WTC11 (cell line): Measurements from ENCODE around the gene SMIM12. TPM values are rescaled to one million over a fixed set of nuclear protein-coding genes. Genes with fewer than 3 reads are reported as not detected.

Experiments
- ESRRA ChIP-seq: sonication (generic); formaldehyde crosslinking; IDR thresholded peaks from 2 replicates; pipeline ENCODE4 v1.8.1; 2022; ENCODE audit warnings: mild to moderate bottlenecking, missing genetic modification reagents, borderline replicate concordance
- FOXP1 ChIP-seq: sonication (generic); formaldehyde crosslinking; IDR thresholded peaks from 2 replicates; pipeline ENCODE4 v1.8.0; 2022; ENCODE audit warnings: missing genetic modification reagents, mild to moderate bottlenecking, moderate library complexity, borderline replicate concordance
- GABPB1 ChIP-seq: sonication (generic); formaldehyde crosslinking; IDR thresholded peaks from 2 replicates; pipeline ENCODE4 v1.8.1; 2023; ENCODE audit warnings: mild to moderate bottlenecking, missing genetic modification reagents
- JAZF1 ChIP-seq: fragments of 250-450 bp; sonication (Bioruptor Pico); IDR thresholded peaks from 2 replicates; pipeline ENCODE4 v1.9.0; 2021; ENCODE audit warnings: moderate library complexity, mild to moderate bottlenecking, inconsistent platforms
- KAT7 ChIP-seq: sonication (generic); formaldehyde crosslinking; IDR thresholded peaks from 2 replicates; pipeline ENCODE4 v1.8.1; 2023; ENCODE audit warnings: missing genetic modification reagents, mild to moderate bottlenecking, borderline replicate concordance
- NFATC4 ChIP-seq: fragments of 250-450 bp; sonication (Bioruptor Pico); IDR thresholded peaks from 2 replicates; pipeline ENCODE4 v1.9.0; 2021; ENCODE audit warnings: mild to moderate bottlenecking
- NR2C2 ChIP-seq: sonication (generic); formaldehyde crosslinking; IDR thresholded peaks from 2 replicates; pipeline ENCODE4 v1.8.0; 2022; ENCODE audit warnings: mild to moderate bottlenecking, missing genetic modification reagents
- ZNF396 ChIP-seq: fragments of 250-450 bp; sonication (Bioruptor Pico); IDR thresholded peaks from 2 replicates; pipeline ENCODE4 v1.8.0; 2021; ENCODE audit warnings: mild to moderate bottlenecking, moderate library complexity, borderline replicate concordance
- ZNF416 ChIP-seq: fragments of 250-450 bp; sonication (Bioruptor Pico); IDR thresholded peaks from 2 replicates; pipeline ENCODE4 v1.9.0; 2021; ENCODE audit warnings: mild to moderate bottlenecking, inconsistent platforms
- ZNF423 ChIP-seq: fragments of 250-450 bp; sonication (Bioruptor Pico); IDR thresholded peaks from 2 replicates; pipeline ENCODE4 v2.1.2; 2022; ENCODE audit warnings: mild to moderate bottlenecking, moderate library complexity
- total RNA-seq: library from RNA; stranded (reverse); gene quantifications from 3 replicates; pipeline ENCODE4 v1.2.3, GENCODE V29; 2021
- TF ChIP-seq, protein P1 (sequence below): fragments of 250-450 bp; sonication (Bioruptor Pico); conservative IDR thresholded peaks from 2 replicates; pipeline ENCODE4 v1.9.0; 2021; ENCODE audit warnings: mild to moderate bottlenecking
- TF ChIP-seq, protein P2 (sequence below): fragments of 250-450 bp; sonication (Bioruptor Pico); IDR thresholded peaks from 2 replicates; pipeline ENCODE4 v1.9.0; 2021; ENCODE audit warnings: mild to moderate bottlenecking
- TF ChIP-seq, protein P3 (sequence below): sonication (generic); formaldehyde crosslinking; conservative IDR thresholded peaks from 2 replicates; pipeline ENCODE4 v1.8.1; 2023; ENCODE audit warnings: mild to moderate bottlenecking, low read depth, missing genetic modification reagents, moderate library complexity
- TF ChIP-seq, protein P4 (sequence below): sonication (generic); formaldehyde crosslinking; IDR thresholded peaks from 2 replicates; pipeline ENCODE4 v1.8.0; 2023; ENCODE audit warnings: mild to moderate bottlenecking, missing genetic modification reagents
- TF ChIP-seq, protein P5 (sequence below): sonication (generic); formaldehyde crosslinking; IDR thresholded peaks from 2 replicates; pipeline ENCODE4 v1.8.0; 2022; ENCODE audit warnings: mild to moderate bottlenecking, missing genetic modification reagents
- TF ChIP-seq, protein P6 (sequence below): sonication (generic); formaldehyde crosslinking; IDR thresholded peaks from 2 replicates; pipeline ENCODE4 v1.8.1; 2023; ENCODE audit warnings: mild to moderate bottlenecking, missing genetic modification reagents, moderate library complexity
- TF ChIP-seq, protein P7 (sequence below): sonication (generic); formaldehyde crosslinking; IDR thresholded peaks from 2 replicates; pipeline ENCODE4 v1.8.1; 2022; ENCODE audit warnings: missing genetic modification reagents, borderline replicate concordance
- TF ChIP-seq, protein P8 (sequence below): sonication (generic); formaldehyde crosslinking; IDR thresholded peaks from 2 replicates; pipeline ENCODE4 v1.8.0; 2022; ENCODE audit warnings: mild to moderate bottlenecking, missing genetic modification reagents
- TF ChIP-seq, protein P9 (sequence below): sonication (generic); formaldehyde crosslinking; IDR thresholded peaks from 2 replicates; pipeline ENCODE4 v1.8.1; 2023; ENCODE audit warnings: mild to moderate bottlenecking, missing genetic modification reagents

SMIM12 gene
- total RNA-seq, 1 experiment from 2014 or later = 34.6 TPM

DNA sequence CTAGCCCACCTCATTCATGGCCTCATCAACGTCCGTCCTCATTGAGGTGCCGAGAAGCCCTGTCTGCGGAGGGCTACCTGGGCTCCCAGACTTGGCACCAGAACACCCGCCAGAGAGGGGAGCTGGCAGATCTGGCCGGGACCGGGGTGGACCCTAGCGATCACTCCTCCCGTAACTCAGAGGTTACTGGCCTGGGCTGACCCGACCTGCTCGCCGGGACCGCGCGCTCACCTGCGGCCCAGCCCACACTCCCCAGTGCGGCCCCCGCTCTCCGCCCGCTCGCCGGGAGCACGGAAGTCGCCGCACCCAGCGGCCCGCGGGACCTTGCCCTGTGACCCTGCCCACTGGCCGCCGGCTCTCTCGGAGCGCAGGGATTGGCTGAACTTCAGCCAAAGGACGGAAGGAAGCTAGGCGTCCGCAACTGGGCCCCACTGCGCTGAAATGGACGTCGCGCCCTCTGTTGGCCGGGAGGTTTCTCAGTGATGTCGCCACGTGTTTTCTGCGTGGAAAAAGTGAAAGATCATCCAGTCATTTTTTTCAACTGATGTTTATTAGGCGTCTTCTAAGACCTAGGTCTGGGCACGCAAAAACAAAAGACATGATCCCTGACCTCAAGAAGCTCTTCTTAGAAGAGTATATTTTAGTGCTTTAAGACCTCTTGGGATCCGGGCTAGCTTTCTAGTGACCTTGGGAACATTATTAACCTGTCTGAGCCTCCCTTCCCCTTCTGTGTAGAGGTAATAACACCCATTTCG, at the start of gene SMIM12 (continued):
- TF ChIP-seq, protein P1, sequence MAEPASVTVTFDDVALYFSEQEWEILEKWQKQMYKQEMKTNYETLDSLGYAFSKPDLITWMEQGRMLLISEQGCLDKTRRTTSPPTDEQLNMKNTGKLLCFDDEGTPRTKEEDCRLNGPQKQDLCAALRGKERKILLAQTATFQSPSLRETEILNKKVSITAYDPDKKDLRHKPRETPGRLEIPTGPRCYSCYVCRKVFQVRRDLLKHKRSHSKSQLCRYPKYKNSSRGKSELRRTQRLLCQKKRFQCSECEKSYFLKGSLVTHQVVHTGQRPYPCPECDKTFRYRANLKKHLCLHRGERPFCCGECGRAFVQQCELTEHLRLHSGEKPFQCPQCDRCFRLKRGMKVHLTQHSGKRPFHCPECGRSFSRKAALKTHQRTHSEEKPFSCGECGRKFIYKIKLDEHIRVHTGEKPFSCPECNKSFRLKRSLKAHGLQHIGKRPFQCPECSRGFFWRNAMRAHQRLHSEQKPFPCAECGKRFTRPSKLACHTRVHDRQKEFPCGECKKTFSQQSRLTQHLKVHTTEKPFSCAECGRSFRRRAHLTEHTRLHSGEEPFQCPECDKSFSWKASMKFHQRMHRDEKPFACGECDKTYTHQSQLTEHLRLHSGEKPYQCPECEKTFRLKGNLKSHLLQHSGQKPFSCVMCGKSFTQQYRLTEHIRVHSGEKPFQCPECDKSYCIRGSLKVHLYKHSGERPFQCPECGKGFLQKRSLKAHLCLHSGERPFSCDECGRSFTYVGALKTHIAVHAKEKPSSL (CRISPR knock-in tag) = no peak
- TF ChIP-seq, protein P2, sequence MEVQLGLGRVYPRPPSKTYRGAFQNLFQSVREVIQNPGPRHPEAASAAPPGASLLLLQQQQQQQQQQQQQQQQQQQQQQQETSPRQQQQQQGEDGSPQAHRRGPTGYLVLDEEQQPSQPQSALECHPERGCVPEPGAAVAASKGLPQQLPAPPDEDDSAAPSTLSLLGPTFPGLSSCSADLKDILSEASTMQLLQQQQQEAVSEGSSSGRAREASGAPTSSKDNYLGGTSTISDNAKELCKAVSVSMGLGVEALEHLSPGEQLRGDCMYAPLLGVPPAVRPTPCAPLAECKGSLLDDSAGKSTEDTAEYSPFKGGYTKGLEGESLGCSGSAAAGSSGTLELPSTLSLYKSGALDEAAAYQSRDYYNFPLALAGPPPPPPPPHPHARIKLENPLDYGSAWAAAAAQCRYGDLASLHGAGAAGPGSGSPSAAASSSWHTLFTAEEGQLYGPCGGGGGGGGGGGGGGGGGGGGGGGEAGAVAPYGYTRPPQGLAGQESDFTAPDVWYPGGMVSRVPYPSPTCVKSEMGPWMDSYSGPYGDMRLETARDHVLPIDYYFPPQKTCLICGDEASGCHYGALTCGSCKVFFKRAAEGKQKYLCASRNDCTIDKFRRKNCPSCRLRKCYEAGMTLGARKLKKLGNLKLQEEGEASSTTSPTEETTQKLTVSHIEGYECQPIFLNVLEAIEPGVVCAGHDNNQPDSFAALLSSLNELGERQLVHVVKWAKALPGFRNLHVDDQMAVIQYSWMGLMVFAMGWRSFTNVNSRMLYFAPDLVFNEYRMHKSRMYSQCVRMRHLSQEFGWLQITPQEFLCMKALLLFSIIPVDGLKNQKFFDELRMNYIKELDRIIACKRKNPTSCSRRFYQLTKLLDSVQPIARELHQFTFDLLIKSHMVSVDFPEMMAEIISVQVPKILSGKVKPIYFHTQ (CRISPR knock-in tag) = no peak
- TF ChIP-seq ZNF423 (no peak), JAZF1 (CRISPR knock-in tag) (no peak), ZNF416 (CRISPR knock-in tag) (no peak), KAT7 (CRISPR knock-in tag) (0 out of 2 replicates have a peak, but pooled peaks have one; percentile 79), ESRRA (CRISPR knock-in tag) (peak; percentile 83), FOXP1 (CRISPR knock-in tag) (peak; percentile 55; the same call in 1 of the 2 replicates), ZNF396 (CRISPR knock-in tag) (no peak), NFATC4 (CRISPR knock-in tag) (no peak), NR2C2 (CRISPR knock-in tag) (peak; percentile 69; the same call in 1 of the 2 replicates), GABPB1 (CRISPR knock-in tag) (peak; percentile 69)
- TF ChIP-seq, protein P3, sequence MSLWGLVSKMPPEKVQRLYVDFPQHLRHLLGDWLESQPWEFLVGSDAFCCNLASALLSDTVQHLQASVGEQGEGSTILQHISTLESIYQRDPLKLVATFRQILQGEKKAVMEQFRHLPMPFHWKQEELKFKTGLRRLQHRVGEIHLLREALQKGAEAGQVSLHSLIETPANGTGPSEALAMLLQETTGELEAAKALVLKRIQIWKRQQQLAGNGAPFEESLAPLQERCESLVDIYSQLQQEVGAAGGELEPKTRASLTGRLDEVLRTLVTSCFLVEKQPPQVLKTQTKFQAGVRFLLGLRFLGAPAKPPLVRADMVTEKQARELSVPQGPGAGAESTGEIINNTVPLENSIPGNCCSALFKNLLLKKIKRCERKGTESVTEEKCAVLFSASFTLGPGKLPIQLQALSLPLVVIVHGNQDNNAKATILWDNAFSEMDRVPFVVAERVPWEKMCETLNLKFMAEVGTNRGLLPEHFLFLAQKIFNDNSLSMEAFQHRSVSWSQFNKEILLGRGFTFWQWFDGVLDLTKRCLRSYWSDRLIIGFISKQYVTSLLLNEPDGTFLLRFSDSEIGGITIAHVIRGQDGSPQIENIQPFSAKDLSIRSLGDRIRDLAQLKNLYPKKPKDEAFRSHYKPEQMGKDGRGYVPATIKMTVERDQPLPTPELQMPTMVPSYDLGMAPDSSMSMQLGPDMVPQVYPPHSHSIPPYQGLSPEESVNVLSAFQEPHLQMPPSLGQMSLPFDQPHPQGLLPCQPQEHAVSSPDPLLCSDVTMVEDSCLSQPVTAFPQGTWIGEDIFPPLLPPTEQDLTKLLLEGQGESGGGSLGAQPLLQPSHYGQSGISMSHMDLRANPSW = no peak
- TF ChIP-seq, protein P4, sequence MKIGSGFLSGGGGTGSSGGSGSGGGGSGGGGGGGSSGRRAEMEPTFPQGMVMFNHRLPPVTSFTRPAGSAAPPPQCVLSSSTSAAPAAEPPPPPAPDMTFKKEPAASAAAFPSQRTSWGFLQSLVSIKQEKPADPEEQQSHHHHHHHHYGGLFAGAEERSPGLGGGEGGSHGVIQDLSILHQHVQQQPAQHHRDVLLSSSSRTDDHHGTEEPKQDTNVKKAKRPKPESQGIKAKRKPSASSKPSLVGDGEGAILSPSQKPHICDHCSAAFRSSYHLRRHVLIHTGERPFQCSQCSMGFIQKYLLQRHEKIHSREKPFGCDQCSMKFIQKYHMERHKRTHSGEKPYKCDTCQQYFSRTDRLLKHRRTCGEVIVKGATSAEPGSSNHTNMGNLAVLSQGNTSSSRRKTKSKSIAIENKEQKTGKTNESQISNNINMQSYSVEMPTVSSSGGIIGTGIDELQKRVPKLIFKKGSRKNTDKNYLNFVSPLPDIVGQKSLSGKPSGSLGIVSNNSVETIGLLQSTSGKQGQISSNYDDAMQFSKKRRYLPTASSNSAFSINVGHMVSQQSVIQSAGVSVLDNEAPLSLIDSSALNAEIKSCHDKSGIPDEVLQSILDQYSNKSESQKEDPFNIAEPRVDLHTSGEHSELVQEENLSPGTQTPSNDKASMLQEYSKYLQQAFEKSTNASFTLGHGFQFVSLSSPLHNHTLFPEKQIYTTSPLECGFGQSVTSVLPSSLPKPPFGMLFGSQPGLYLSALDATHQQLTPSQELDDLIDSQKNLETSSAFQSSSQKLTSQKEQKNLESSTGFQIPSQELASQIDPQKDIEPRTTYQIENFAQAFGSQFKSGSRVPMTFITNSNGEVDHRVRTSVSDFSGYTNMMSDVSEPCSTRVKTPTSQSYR (CRISPR knock-in tag) = 0 out of 2 replicates have a peak, but pooled peaks have one; percentile 60
- TF ChIP-seq, protein P5, sequence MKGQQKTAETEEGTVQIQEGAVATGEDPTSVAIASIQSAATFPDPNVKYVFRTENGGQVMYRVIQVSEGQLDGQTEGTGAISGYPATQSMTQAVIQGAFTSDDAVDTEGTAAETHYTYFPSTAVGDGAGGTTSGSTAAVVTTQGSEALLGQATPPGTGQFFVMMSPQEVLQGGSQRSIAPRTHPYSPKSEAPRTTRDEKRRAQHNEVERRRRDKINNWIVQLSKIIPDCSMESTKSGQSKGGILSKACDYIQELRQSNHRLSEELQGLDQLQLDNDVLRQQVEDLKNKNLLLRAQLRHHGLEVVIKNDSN = peak; percentile 80; the same call in 1 of the 2 replicates
- TF ChIP-seq, protein P6, sequence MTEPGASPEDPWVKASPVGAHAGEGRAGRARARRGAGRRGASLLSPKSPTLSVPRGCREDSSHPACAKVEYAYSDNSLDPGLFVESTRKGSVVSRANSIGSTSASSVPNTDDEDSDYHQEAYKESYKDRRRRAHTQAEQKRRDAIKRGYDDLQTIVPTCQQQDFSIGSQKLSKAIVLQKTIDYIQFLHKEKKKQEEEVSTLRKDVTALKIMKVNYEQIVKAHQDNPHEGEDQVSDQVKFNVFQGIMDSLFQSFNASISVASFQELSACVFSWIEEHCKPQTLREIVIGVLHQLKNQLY (CRISPR knock-in tag) = no peak
- TF ChIP-seq, protein P7, sequence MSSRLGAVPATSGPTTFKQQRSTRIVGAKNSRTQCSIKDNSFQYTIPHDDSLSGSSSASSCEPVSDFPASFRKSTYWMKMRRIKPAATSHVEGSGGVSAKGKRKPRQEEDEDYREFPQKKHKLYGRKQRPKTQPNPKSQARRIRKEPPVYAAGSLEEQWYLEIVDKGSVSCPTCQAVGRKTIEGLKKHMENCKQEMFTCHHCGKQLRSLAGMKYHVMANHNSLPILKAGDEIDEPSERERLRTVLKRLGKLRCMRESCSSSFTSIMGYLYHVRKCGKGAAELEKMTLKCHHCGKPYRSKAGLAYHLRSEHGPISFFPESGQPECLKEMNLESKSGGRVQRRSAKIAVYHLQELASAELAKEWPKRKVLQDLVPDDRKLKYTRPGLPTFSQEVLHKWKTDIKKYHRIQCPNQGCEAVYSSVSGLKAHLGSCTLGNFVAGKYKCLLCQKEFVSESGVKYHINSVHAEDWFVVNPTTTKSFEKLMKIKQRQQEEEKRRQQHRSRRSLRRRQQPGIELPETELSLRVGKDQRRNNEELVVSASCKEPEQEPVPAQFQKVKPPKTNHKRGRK (CRISPR knock-in tag) = no peak
- TF ChIP-seq, protein P8, sequence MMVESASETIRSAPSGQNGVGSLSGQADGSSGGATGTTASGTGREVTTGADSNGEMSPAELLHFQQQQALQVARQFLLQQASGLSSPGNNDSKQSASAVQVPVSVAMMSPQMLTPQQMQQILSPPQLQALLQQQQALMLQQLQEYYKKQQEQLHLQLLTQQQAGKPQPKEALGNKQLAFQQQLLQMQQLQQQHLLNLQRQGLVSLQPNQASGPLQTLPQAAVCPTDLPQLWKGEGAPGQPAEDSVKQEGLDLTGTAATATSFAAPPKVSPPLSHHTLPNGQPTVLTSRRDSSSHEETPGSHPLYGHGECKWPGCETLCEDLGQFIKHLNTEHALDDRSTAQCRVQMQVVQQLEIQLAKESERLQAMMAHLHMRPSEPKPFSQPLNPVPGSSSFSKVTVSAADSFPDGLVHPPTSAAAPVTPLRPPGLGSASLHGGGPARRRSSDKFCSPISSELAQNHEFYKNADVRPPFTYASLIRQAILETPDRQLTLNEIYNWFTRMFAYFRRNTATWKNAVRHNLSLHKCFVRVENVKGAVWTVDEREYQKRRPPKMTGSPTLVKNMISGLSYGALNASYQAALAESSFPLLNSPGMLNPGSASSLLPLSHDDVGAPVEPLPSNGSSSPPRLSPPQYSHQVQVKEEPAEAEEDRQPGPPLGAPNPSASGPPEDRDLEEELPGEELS (CRISPR knock-in tag) = peak; percentile 27; the same call in 1 of the 2 replicates
- TF ChIP-seq, protein P9, sequence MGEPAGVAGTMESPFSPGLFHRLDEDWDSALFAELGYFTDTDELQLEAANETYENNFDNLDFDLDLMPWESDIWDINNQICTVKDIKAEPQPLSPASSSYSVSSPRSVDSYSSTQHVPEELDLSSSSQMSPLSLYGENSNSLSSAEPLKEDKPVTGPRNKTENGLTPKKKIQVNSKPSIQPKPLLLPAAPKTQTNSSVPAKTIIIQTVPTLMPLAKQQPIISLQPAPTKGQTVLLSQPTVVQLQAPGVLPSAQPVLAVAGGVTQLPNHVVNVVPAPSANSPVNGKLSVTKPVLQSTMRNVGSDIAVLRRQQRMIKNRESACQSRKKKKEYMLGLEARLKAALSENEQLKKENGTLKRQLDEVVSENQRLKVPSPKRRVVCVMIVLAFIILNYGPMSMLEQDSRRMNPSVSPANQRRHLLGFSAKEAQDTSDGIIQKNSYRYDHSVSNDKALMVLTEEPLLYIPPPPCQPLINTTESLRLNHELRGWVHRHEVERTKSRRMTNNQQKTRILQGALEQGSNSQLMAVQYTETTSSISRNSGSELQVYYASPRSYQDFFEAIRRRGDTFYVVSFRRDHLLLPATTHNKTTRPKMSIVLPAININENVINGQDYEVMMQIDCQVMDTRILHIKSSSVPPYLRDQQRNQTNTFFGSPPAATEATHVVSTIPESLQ (CRISPR knock-in tag) = no peak
